DMS153 treated with DMSO at 0.1 percent for 48 hours (cell line): ENCODE results near the gene GMNC.

Source experiments
- DNase-seq: peaks from one replicate; lab custom pipeline; 2025; ENCODE audit not compliant: unreplicated experiment; lab: John Stamatoyannopoulos, UW

Gene GMNC

GRCh38 chr3:190849607-190850006, 12.9 kb downstream of the GMNC start:
- DNase-seq = no peak

- no peak for DNase-seq
These were observed 13.6 kb downstream of the GMNC start for GRCh38 chr3:190848870-190849269.

GRCh38 chr3:190847436-190847835, 15.1 kb downstream of the GMNC start:
- DNase-seq = no peak

GRCh38 chr3:190840146-190840545, 22.3 kb downstream of the GMNC start:
- no peak for DNase-seq

- DNase-seq = no peak
These were observed 31.3 kb downstream of the GMNC start for GRCh38 chr3:190831225-190831624.

- DNase-seq = no peak
These were observed 32.5 kb downstream of the GMNC start for GRCh38 chr3:190830031-190830430.

GRCh38 chr3:190826018-190826417, 36.5 kb downstream of the GMNC start:
- DNase-seq = no peak

GRCh38 chr3:190825386-190826016, 37.0 kb downstream of the GMNC start:
- DNase-seq = no peak

GRCh38 chr3:190811775-190812480, 50.6 kb downstream of the GMNC start:
- DNase-seq = no peak

- no peak for DNase-seq
These were observed 51.5 kb downstream of the GMNC start for GRCh38 chr3:190810957-190811356.

GRCh38 chr3:190809351-190809750, 53.1 kb downstream of the GMNC start:
- no peak for DNase-seq

- peak; percentile 93 for DNase-seq
These were observed 54.6 kb downstream of the GMNC start for GRCh38 chr3:190807719-190808375.
